HG03103 (cell line): ENCODE data around the gene ADPRH.
"Not testable (repeated sequence)": the region's sequence is repeated elsewhere in the genome, so short reads cannot be mapped to it uniquely, and the experiment has no call there.

Experiments
- ATAC-seq: cut with Tn5 transposase; IDR thresholded peaks from one replicate; pipeline ENCODE4 v1.9.1; 2021; ENCODE audit warnings: low read depth; ENCODE audit not compliant: unreplicated experiment

The ADPRH gene

DNA sequence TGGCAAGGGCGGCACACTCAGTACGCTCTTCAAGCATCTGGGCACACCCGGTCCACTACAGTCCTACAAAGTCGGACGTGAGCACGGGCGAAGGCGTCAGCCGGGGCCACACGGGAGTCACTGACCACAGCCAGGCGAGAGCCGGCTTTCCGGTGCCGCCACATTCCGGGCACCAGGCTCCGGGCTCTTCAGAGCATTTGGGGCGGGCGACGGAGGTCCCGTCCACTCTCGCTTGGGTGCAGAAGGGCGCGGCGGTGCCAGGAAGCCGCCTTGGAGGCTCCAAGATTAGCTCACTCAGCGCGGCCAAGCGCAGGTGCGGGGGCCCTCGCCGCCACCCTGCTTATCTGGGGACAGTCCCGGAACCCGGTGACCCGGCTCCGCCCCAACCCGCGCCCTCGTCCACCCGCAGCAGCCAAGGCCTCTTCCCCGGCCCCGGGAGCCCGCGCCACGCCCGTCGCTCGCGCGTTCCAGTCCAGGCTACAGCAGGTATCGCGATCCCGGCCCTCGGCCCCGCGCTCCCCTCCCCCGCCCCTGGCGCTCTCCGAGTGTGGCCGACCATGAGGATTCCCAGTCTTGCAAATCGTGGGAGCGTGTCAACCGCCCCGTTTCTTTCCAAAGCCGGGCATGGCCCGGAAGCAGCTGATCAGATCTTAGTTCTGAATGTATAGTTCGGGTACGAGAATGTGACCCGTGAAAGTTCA lies at the start of gene ADPRH:
Gene ADPRH, plus strand, starts transcription at position 127 of the 701 bp plus-strand sequence. CDS start 2,678 bp downstream, outside the sequence.
- peak; percentile 49 for ATAC-seq

DNA sequence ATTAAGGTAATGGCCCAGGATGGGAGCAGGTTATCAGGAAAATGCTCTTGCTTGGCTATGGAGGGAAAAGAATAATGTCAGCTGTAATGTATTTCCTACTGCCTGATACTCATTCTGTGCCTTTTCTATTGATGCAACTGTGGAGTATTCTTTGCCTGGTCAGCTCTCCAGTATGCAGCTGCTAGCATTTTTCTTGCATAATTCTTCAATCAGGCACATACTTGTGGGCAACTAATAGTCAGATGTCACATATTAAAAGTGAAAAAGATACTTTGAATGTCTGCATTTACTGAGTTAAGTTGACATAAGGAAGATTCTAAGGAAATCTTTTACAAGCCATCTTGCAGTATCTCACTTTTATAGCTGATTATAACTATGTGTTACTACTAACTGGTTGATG lies 49.4 kb upstream of the ADPRH start:
- no peak for ATAC-seq

DNA sequence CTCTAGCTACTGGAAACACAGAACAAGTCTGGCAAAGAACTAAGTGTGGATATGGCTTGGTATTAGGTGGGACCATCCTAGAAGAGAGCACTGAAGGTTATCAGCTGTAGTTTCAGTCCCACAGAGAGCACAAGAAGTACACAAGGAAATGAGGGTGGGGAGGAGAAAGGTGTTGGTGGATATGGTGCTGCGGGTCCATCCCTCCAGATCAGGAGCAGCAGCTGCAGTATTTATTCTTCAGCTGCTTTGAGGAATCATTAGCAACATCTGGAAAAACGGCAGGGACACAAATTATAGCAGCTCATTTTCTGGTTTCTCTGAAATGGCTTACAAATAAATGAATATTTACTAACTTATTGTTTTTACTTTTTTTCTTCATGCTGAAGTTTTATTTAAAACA lies 48.8 kb upstream of the ADPRH start:
- ATAC-seq, result no peak

DNA sequence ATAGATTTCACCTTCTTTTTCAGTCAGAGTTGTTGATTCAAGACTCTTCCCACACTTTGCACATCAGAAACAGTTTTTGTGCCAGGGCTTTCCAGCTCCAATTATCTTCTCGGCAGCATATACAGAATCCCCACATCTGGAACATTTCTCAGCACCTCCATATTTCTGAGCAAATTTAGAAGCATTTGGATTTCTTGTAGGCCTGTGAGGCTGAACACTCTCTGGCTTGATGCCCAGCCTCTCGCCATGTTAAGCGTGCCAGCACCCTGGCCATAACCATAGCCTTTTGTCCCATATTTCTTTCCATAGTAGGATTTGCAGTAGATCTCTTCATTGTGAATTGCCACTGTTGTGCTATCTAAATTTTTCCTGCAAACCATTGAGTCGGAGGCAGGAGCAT lies 48.1 kb upstream of the ADPRH start:
- no peak for ATAC-seq

DNA sequence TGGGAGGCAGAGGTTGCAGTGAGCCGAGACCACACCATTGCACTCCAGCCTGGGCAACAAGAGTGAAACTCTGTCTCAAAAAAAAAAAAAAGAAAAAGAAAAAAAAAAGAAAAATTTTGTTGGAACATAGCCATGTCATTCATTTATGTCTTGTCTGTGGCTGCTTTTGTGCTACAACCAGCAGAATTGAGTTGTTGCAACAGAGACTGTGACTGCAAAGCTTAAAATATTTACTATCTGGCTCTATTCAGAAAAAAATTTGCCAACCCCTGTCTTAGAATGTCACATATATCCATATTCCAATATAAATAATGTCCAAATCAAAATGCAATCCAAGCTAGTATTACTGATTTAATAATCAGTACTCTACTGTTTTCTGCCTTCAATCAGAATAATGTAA lies 45.0 kb upstream of the ADPRH start:
- no peak for ATAC-seq

DNA sequence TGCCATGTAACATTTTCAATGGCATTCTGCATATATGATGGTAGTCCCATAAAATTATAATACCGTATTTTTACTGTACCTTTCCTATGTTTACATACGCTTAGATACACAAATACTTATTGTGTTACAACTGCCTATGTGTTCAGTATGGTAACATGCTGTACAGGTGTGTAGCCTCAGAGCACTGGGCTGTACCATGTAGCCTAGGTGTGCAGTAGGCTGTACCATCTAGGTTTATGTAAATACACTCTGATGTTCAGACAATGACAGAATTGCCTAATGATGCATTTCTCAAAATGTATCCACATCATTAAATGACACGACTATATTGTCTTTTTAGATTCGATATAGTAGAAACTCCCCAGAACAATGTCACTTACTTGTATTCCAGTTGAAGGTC lies 42.5 kb upstream of the ADPRH start:
- no peak for ATAC-seq

DNA sequence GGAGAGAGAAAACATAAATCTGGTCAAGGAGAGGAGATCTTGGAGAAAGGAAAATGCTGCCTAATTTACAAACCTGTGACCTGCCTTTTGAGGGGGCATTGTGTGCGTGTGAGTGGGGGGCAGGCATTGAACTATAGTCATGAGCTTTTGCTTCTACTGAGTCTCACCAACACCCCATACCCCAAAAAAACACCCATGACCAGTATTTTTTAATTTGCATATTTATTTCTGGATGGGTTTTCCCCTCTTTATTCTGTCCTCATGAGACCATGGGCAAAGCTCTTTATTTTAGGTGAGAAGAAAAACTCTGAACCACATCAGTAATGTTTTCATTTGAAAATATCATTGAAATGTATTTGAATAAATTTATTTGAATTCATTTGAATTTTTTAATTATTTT lies 40.5 kb upstream of the ADPRH start:
- ATAC-seq, result no peak

DNA sequence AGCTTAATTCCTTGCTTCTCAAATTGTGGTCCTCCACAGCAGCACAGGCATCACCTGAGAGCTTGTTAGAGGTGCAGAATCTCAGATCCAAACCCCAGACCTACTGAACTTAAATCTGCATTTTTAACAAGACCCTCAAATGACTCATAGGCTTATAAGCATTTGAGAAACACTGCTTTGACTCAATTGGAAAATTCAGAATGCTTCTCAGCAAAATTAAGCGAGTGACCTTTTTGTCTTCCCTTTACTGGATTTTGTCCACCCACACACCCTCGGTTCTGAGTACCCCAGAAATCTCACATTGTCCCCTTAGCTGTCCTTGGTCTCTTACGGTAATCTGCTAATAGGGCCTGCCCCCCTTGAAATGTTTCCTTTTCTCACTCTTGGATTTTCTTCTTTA lies 37.7 kb upstream of the ADPRH start:
- ATAC-seq, result no peak

DNA sequence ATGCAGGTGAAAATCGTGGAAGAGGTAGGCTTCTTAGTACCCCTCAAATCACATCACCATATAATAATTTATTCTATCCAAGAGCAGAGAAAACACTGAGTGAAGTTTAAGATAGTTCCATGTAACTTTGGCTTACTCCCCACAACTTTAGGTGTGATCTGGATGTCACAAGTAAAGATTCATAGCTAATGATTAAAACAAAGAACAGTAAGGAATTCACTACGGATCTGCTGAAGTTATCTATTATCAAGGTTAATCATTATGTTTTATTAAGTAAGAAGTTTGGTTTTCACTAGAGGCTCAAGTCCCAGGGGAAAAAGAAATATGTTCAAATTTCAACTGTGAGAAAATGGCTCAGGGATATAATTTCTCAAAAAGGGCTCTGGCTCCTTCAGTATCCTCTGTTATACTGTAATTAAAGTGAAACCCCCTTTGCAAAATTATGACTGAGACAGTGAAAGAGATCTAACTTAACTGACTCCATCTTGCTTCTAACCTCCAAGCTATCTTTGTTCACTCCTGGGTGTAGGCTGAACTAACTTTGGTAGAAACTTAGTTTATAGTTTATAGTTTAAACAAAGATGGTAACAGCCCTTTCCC lies 37.0 kb upstream of the ADPRH start:
- no peak for ATAC-seq

DNA sequence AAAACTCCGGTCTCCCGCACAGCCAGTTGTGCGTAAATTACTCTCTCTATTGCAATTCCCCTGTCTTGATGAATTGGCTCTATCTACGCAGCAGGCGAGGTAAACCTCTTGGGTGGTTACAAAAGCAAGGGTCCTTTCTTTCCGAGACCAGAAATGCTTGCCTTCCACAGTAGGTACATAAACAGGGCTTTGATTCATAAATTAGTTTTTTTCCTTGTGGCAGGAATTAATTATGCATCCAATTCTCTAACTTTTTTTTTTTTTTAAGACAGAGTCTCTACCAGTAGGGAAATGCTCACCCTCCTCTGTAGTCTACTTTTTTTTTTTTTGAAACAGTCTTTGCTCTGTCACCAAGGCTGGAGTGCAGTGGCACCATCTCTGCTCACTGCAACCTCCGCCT lies 36.1 kb upstream of the ADPRH start:
- ATAC-seq, result no peak

DNA sequence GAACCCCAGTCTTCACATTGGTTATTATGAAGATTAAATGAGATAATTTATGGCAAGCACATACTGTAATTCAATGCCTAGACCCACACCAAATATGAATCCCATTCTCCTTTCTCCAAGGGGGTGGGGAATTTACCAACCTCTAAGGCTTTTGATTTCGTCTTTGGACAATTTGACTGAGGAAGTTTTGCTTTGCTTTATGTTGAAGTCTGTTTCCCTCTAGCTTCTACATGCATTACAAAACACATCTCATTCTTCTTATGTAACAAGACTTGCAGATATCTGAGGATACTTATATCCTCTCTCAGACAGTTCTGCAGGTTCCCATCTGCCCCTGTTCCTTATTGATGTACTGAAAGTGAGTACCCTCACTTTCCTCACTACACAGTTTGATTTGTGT lies 32.1 kb upstream of the ADPRH start:
- ATAC-seq, result no peak

DNA sequence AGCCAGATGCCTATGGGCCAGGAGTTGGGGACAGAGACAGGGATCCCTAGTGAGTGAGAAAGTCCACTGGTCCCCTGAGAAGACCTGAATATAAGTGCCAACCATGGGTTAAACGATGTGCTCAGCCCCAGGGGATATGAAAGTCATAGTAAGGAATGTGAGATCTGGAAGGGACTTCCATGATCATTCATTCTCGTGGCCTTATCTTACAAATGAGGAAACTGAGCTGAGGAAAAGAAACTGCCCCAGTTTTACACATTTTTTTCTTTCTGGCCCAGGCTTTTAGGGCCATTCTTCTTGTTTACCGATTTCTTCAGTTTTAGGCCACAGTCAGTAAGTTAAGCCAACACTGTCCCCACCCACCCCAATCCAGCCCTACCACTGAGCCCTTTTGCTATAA lies 31.0 kb upstream of the ADPRH start:
- no peak for ATAC-seq

DNA sequence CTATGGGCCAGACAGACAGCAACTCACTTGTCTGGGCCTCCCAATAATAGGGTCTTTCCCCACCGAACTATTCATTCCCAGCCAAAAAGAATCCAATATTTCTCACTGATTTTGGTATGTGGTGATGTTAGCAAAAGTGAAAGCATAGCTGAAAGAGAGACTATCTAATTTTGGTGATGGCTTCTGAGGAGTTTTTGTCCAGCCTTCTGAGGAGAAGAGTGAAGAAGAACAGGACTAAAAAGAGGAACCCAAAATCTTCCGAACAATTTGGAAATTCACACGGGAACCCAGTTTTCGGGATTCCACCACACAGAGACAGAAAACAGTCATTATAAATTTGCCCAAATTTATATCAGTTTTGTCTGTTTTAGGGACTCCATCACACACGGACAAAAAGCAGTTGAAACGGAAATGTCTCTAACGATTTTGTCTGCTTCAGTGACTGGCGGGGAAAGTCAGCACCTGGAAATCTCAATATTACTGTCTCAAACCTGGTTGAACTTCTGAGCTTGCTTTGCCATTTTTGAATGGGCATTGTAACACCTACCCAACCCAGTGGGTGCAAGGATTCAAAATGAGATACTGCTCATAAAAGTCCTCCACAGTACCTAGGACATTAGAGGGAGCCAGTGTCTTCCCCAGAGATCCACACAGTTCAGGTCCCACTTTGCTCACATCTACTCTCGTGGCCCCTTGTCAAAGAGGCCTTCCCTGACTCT lies 28.9 kb upstream of the ADPRH start:
- peak; percentile 37 for ATAC-seq

DNA sequence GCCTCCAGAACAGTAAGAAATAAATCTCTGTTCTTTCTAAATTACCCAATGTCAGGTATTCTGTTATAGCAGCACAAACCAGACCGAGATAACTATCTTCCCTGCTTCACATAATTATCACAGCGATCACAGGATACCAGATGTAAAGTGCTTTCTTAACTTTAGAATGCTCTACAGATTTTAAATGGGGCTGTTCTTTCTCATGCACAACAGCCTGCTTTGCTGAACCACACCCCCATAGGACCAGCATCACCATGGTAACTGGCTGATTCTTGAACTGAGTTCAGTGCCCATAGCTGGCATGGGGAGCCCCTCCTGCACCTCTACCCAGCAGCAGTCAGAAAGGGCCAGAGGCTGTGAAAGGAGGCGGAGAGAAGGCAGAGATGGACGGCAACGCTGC lies 27.7 kb upstream of the ADPRH start:
- ATAC-seq, result no peak

DNA sequence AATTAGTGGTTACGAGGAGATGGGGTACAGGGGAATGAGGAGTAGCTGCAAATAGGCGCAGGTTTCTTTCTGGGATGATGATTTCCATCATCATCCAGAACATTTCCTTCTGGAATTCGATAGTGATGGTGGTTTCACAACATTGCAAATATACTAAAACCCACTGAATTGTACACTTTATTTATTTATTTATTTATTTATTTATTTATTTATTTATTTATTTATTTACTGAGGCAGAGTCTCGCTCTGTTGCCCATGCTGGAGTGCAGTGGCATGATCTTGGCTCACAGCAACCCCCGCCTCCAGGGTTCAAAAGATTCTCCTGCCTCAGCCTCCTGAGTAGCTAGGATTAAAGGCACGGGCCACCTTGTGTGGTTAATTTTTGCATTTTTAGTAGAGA lies 26.4 kb upstream of the ADPRH start:
- ATAC-seq, result not testable (repeated sequence)

DNA sequence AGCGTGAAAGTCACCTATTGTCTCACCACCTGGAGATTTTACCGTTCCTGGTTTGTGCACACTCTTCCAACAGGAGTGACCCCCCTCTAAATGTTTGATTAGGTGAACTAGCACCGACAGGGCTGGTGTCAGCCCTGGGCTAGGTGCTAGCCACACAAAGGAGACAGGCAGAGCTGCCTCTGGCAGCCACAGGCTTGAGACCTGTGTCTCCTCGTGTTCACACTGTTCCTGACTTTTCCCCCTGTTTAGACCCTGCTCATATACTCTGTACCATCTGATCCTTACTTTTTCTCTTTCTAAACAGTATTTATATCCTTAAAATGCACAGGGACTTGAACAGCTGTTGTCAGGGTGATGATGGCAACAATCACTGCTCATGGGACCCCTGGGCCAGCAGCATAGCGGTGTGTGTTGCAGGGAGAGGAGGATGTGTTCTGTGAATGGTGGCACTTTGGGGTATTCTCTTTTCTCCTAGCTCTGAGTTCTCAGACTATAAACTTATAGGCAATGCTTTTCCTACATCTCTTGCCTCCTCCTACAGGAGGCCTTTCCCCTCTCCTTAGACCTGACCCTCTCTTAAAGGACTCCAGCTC lies 25.4 kb upstream of the ADPRH start:
- ATAC-seq, result no peak

DNA sequence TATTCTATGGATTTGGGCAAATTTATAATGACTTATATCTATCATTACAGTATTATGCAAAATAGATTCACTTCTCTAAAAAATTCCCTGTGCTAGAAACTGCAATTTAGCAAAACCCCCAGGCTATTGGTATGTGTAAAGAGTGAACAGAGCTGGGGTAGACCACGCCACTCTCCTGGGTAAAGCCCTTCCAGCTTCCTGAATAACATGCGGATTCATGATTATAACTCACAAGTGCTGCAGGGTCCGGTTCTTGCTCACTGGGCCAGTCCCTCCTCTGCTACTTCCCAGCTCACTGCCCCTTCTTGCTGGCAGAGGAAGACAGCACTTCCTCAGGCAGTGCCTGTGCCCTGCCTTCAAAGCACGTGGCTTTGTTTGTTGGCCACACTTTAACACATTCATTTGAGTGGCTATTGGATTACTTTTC lies 24.0 kb upstream of the ADPRH start:
- ATAC-seq, result no peak

DNA sequence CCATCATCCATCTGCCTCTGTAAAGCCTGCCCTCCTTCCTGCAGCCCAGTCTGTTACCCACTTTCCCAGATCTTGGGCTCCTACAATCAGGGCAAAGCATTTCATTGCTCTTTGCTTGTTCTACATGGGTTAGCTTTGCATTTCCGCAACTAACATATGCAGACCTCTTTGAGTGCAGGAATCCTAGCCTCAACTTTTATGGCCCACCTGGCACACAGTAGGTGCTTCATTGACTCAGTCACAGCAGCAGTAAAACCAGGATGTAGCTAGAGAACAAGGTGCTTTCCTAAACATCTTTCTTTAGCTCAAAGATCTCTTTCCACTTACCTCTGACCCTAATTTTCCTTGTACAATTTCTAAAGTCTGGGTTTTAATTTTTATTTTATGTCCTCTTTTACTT lies 23.4 kb upstream of the ADPRH start:
- no peak for ATAC-seq

DNA sequence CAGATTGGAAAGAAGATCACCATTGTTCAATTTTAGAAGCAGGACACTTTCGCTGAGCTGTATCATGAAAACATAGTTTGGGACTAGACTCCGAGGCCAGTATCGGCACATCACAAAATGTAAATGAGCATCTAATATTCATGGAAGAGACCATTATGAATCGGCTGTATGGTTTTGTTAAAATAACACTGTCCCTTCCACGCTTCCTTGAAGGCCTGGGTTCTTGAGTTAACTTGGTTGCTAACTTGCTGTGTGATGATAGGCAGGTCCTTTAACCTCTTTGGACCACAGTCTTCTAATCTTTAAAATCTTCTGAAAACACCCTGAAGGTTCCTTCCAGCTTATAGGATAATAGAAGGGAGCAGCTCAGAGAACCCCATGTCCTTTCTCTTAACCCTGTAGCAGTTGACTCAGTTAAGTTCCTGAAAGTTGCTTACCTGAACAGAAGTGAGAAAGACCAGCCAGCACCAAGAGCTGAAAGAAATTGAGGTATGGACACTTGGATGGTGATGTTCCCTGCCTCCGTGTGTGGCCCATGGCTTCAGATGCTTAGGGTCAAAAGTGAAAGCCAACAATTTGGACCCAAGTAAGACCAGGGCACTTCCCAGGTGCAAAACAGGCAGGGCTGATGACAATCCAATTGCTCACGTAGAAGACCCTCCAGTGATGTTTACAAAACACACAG lies 22.0 kb upstream of the ADPRH start:
- ATAC-seq, result no peak

DNA sequence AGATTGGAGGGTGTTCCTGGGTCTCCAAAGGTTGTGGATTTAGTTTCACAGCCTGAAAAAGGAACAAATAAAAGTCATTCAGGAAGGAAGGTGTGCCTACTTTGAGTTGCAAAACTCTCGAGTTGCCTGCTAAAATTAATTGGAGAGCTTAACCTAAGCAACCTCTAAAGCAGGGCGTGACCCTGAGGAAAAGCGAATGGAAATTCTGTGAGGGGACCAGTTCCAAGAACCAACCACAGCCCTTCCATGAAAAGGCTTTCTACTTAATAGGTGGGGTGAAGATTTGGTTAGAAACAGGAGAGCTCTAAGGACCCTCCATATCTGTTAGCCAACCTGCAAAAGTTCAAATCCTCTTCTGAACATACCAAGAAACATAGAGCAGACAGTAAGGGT lies 21.4 kb upstream of the ADPRH start:
- no peak for ATAC-seq
